Common myeloid progenitor, CD34-positive (primary cell): Measurements from ENCODE around the gene TSPAN5.
A peak's percentile ranks its signal among the peaks of the same experiment; 100 is the strongest.

Experiments
- CTCF ChIA-PET: fragments of 350-600 bp; sonication (Branson Sonifier 250); formaldehyde crosslinking; loops from one replicate; lab custom pipeline; 2021; ENCODE audit warnings: antibody characterized with exemption; lab: Charles Lee
- POLR2A ChIA-PET: fragments of 350-600 bp; sonication (Branson Sonifier 250); formaldehyde crosslinking; loops from one replicate; lab custom pipeline; 2021; ENCODE audit warnings: antibody characterized with exemption; lab: Charles Lee
- DNase-seq, 3 donors: peaks; one replicate each; pipeline versions ENCODE4 v3.0.0 to v3.0.0-alpha.2; 2013
- H3K27ac ChIP-seq, 2 experiments: 1 replicate in 1 of 2; 2 replicates in 1 of 2; pipeline ENCODE4 v1.7.0; 2013; ENCODE audit warnings: inconsistent platforms in 2 of 2, low read length in 2 of 2, mild to moderate bottlenecking in 2 of 2, low read depth in 1 of 2, moderate library complexity in 1 of 2; ENCODE audit not compliant: severe bottlenecking in 2 of 2, insufficient read depth in 1 of 2, poor library complexity in 1 of 2
- H3K27me3 ChIP-seq, 5 experiments: replicated peaks in 2 of 5; 1 replicate in 3 of 5; 2 replicates in 2 of 5; pipeline versions ENCODE4 v1.6.1 to v1.7.0; 2013; ENCODE audit warnings: low read length in 4 of 5, mild to moderate bottlenecking in 2 of 5, moderate library complexity in 2 of 5, inconsistent platforms in 1 of 5; ENCODE audit not compliant: insufficient read depth in 5 of 5, control insufficient read depth in 4 of 5
- H3K36me3 ChIP-seq, 4 experiments: 1 replicate in 2 of 4; 2 replicates in 2 of 4; pipeline versions ENCODE4 v1.6.1 to v1.7.0; 2013; ENCODE audit warnings: low read length in 3 of 4, control low read depth in 1 of 4, mild to moderate bottlenecking in 1 of 4; ENCODE audit not compliant: control insufficient read depth in 4 of 4, insufficient read depth in 4 of 4
- H3K4me1 ChIP-seq, 4 experiments: 1 replicate in 3 of 4; 2 replicates in 1 of 4; pipeline versions ENCODE4 v1.6.1 to v1.7.1; 2013; ENCODE audit warnings: low read length in 3 of 4, mild to moderate bottlenecking in 3 of 4, control low read depth in 1 of 4, inconsistent platforms in 1 of 4, moderate library complexity in 1 of 4; ENCODE audit not compliant: control insufficient read depth in 4 of 4, insufficient read depth in 4 of 4; ENCODE audit errors: control extremely low read depth in 1 of 4
- H3K4me3 ChIP-seq, 7 experiments: 1 replicate in 4 of 7; 2 replicates in 3 of 7; pipeline versions ENCODE4 v1.5.1 to v1.7.0; 2013; ENCODE audit warnings: mild to moderate bottlenecking in 7 of 7, low read length in 6 of 7, moderate library complexity in 6 of 7, inconsistent platforms in 2 of 7, low read depth in 2 of 7, control low read depth in 1 of 7; ENCODE audit not compliant: insufficient read depth in 4 of 7, control insufficient read depth in 1 of 7; ENCODE audit errors: extremely low read depth in 1 of 7
- H3K9me3 ChIP-seq, 5 experiments: 1 replicate in 4 of 5; 2 replicates in 1 of 5; pipeline versions ENCODE4 v1.6.1 to v1.7.1; 2013; ENCODE audit warnings: low read length in 4 of 5, mild to moderate bottlenecking in 2 of 5, inconsistent platforms in 1 of 5, low read depth in 1 of 5, moderate library complexity in 1 of 5; ENCODE audit not compliant: control insufficient read depth in 4 of 5, insufficient read depth in 2 of 5; ENCODE audit errors: control extremely low read depth in 1 of 5
- WGBS: methylation state at CpG from one replicate; pipeline ENCODE4 v1.1.5; 2013; ENCODE audit not compliant: insufficient coverage; 5-methylcytosine and 5-hydroxymethylcytosine counted together

The TSPAN5 gene

DNA sequence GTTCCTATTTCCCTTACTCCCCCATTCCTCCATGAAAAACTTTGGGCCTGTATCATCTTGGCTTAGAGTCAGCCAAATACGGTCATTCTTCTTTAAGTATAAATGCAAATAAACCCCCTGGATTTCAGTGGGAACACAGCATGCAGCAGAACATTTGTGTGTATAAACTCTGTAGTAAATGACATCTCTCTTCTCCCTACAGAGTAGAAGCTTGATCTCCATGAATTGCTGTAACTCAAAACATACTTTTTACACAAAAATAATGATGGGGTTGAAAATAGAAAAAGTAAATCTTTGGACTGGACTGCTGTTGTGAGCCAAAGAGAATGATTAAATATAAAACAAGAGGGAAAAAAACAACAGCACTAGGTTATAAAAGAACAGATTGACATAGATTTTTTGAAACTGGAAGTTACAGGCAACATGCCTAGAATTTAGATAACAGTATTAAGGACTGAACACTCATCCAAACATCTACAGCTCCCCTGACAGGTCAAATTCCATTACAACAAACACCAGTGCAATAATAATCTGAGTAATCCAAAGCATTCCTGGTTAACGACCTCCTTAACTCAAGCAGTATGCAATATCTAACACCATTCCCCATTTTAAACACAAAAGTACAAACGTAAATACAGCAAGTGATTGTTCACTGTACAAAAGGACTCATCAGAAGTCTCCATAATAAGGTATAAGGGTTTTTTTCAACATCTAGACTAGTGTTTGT, 30.7 kb downstream of the TSPAN5 start:
- peaks cover 0 to 5% (median 1%) of the 10 kb centered on the region in 4 experiments for H3K4me1 ChIP-seq
- CTCF ChIA-PET, result no interaction called here
- H3K27me3 ChIP-seq, result no peaks in the 10 kb centered on the region
- H3K9me3 ChIP-seq, result no peaks in the 10 kb centered on the region
- no peak for DNase-seq
- WGBS, result no CpG with 5 or more reads among the region's 3 CpGs
- no peak overlapping the region for H3K4me3 ChIP-seq
- no peak overlapping the region for H3K27ac ChIP-seq
- POLR2A ChIA-PET, result no interaction called here
- no peaks in the 10 kb centered on the region for H3K36me3 ChIP-seq

GRCh38 chr4:98626350-98626749, 32.1 kb downstream of the TSPAN5 start:
- H3K4me1 ChIP-seq, result peaks cover 0 to 5% (median 1%) of the 10 kb centered on the region in 4 experiments
- no peaks in the 10 kb centered on the region for H3K27me3 ChIP-seq
- no peak overlapping the region for H3K4me3 ChIP-seq
- POLR2A ChIA-PET, result no interaction called here
- CTCF ChIA-PET, result interaction anchor here (0.8 kb wide), 1 partner anchor 158 kb away, joined by 3 read pairs; no protein-coding TSS in a partner anchor
- H3K36me3 ChIP-seq, result no peaks in the 10 kb centered on the region
- 80% methylated on average over 4 of the region's 4 CpGs for WGBS
- H3K27ac ChIP-seq, result no peak overlapping the region
- no peaks in the 10 kb centered on the region for H3K9me3 ChIP-seq
- peak in 2 of 3 donors; percentile 13 to 51 for DNase-seq

DNA sequence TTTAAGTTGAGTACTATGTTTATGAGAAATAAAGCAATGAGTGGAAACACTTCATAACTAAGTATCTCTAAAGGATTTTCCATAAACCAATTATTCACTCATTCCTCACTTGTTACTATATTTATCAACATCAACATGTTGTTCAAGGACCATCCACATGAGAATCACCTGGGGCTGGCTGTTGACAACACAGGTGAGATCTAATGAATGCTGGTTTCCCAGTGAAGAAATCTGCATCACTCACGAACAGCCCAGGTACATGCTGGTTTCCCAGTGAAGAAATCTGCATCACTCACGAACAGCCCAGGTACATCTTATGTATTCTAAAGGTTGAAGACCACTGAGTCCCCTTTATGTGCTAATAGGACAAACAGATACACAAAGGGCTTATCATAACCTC, 32.5 kb downstream of the TSPAN5 start:
- 100% methylated on average over 2 of the region's 2 CpGs for WGBS
- CTCF ChIA-PET, result no interaction called here
- Histone ChIP-seq H3K27me3 (no peaks in the 10 kb centered on the region), H3K4me1 (peaks cover 0 to 5% (median 1%) of the 10 kb centered on the region in 4 experiments), H3K9me3 (no peaks in the 10 kb centered on the region), H3K4me3 (no peak overlapping the region), H3K36me3 (no peaks in the 10 kb centered on the region), H3K27ac (no peak overlapping the region)
- no peak for DNase-seq
- POLR2A ChIA-PET, result no interaction called here

GRCh38 chr4:98625399-98625798, 33.0 kb downstream of the TSPAN5 start:
- POLR2A ChIA-PET, result no interaction called here
- no peak for DNase-seq
- CTCF ChIA-PET, result no interaction called here
- no peak overlapping the region for H3K4me3 ChIP-seq
- H3K27me3 ChIP-seq, result no peaks in the 10 kb centered on the region
- H3K9me3 ChIP-seq, result no peaks in the 10 kb centered on the region
- 57% methylated on average over 2 of the region's 4 CpGs for WGBS
- no peaks in the 10 kb centered on the region for H3K36me3 ChIP-seq
- H3K4me1 ChIP-seq, result peaks cover 0 to 5% (median 2%) of the 10 kb centered on the region in 4 experiments
- H3K27ac ChIP-seq, result no peak overlapping the region

DNA sequence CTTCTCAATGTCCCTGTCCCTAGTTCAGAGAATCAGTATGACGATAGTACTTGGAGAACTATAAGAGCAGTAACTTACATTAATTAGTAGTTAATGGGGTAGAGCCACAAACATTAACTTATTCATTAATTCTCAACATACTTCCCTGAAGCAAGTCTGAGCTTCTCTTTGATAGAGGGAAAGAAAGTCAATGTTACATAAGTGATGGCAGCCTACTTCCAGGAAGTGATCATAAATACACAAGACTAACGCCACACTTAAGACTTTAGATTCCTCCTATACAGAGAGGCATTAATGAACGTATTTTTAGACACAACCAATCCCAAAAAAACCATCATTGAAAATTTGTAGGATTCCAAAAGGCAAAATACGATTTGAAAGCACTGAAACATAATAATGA, 33.8 kb downstream of the TSPAN5 start:
- H3K36me3 ChIP-seq, result no peaks in the 10 kb centered on the region
- 100% methylated on average over 1 of the region's 4 CpGs for WGBS
- H3K27me3 ChIP-seq, result no peaks in the 10 kb centered on the region
- no peak for DNase-seq
- no peak overlapping the region for H3K4me3 ChIP-seq
- CTCF ChIA-PET, result no interaction called here
- POLR2A ChIA-PET, result no interaction called here
- no peaks in the 10 kb centered on the region for H3K9me3 ChIP-seq
- H3K4me1 ChIP-seq, result peaks cover 0 to 5% (median 3%) of the 10 kb centered on the region in 4 experiments
- H3K27ac ChIP-seq, result no peak overlapping the region

- ChIA-PET POLR2A (no interaction called here), CTCF (interaction anchor here (0.6 kb wide), 1 partner anchor 73 kb away, joined by 3 read pairs; no protein-coding TSS in a partner anchor)
- Histone ChIP-seq H3K27me3 (no peaks in the 10 kb centered on the region), H3K4me3 (no peak overlapping the region), H3K4me1 (peaks cover 0 to 5% (median 3%) of the 10 kb centered on the region in 4 experiments), H3K27ac (no peak overlapping the region), H3K36me3 (no peaks in the 10 kb centered on the region), H3K9me3 (no peaks in the 10 kb centered on the region)
- no peak for DNase-seq
- no CpG with 5 or more reads among the region's 2 CpGs for WGBS
These were observed 34.3 kb downstream of the TSPAN5 start for GRCh38 chr4:98624144-98624543.

GRCh38 chr4:98623126-98623802, 35.1 kb downstream of the TSPAN5 start:
- Histone ChIP-seq H3K9me3 (no peaks in the 10 kb centered on the region), H3K27me3 (no peaks in the 10 kb centered on the region), H3K36me3 (no peaks in the 10 kb centered on the region), H3K4me1 (peaks cover 0 to 5% (median 3%) of the 10 kb centered on the region in 4 experiments), H3K4me3 (no peak overlapping the region), H3K27ac (no peak overlapping the region)
- no CpG with 5 or more reads among the region's 3 CpGs for WGBS
- no peak for DNase-seq
- POLR2A ChIA-PET, result no interaction called here
- CTCF ChIA-PET, result no interaction called here
